Breast epithelium (tissue), 4 donors: Measurements from ENCODE around the gene ALDH5A1. TPM values are rescaled to one million over a fixed set of nuclear protein-coding genes. Genes with fewer than 3 reads are reported as not detected.

Experiments
- DNase-seq, 2 donors: peaks; one replicate each; pipeline ENCODE4 v3.0.0-alpha.2; 2019; ENCODE audit warnings: low spot score in 2 of 2
- H3K27ac ChIP-seq, 2 donors: fragments of 200-600 bp; sonication (generic) in 1 of 2; one replicate each; pipeline ENCODE4 v1.5.1; 2016 to 2019; ENCODE audit warnings: mild to moderate bottlenecking in 1 of 2
- H3K27me3 ChIP-seq, 2 donors: fragments of 200-600 bp; sonication (generic) in 1 of 2; one replicate each; pipeline versions ENCODE4 v1.5.1 to v1.6.0; 2017 to 2019; ENCODE audit warnings: control low read depth in 1 of 2, mild to moderate bottlenecking in 1 of 2
- H3K36me3 ChIP-seq: fragments of 200-600 bp; one replicate; pipeline ENCODE4 v1.5.1; 2019
- H3K4me1 ChIP-seq, 2 donors: fragments of 200-600 bp; sonication (generic); one replicate each; pipeline ENCODE4 v1.5.1; 2016 to 2019; ENCODE audit warnings: control low read depth in 1 of 2
- H3K4me3 ChIP-seq, 3 donors: fragments of 200-600 bp; sonication (generic); 1 replicate in 2 of 3; 2 replicates in 1 of 3; pipeline ENCODE4 v1.5.1; 2016 to 2019; ENCODE audit warnings: mild to moderate bottlenecking in 3 of 3, moderate library complexity in 2 of 3
- H3K9me3 ChIP-seq, 2 donors: fragments of 200-600 bp; sonication (generic) in 1 of 2; one replicate each; pipeline ENCODE4 v1.5.1; 2016 to 2019; ENCODE audit warnings: control low read depth in 1 of 2
- CTCF ChIP-seq, 3 donors: fragments of 450-650 bp; IDR thresholded peaks; one replicate each; pipeline ENCODE4 v1.5.1; 2016 to 2017; ENCODE audit warnings: antibody characterized with exemption in 3 of 3, mild to moderate bottlenecking in 3 of 3, moderate library complexity in 3 of 3
- POLR2A ChIP-seq: fragments of 450-650 bp; IDR thresholded peaks from one replicate; pipeline ENCODE4 v1.6.1; 2016; ENCODE audit warnings: antibody characterized with exemption, mild to moderate bottlenecking, moderate library complexity
- POLR2AphosphoS5 ChIP-seq, 3 donors: sonication (generic); formaldehyde crosslinking; IDR thresholded peaks; one replicate each; pipeline ENCODE4 v1.6.1; 2017; ENCODE audit warnings: antibody characterized with exemption in 3 of 3
- intact Hi-C: fragments of 100-400 bp; cut with DNase I; formaldehyde crosslinking; loops from one replicate; pipeline ENCODE4 v1.15.1; 2023; ENCODE audit warnings: low total_unique reads
- total RNA-seq, 3 donors: library from RNA; depleted of rRNA; stranded (reverse); fragments of >200 nt; gene quantifications; one replicate each; pipeline ENCODE4 v1.1.0, GENCODE V29; 2016

Gene ALDH5A1
- total RNA-seq, 3 donors from 2014 or later: 3.9 to 6.4 (median 6.1) TPM

DNA sequence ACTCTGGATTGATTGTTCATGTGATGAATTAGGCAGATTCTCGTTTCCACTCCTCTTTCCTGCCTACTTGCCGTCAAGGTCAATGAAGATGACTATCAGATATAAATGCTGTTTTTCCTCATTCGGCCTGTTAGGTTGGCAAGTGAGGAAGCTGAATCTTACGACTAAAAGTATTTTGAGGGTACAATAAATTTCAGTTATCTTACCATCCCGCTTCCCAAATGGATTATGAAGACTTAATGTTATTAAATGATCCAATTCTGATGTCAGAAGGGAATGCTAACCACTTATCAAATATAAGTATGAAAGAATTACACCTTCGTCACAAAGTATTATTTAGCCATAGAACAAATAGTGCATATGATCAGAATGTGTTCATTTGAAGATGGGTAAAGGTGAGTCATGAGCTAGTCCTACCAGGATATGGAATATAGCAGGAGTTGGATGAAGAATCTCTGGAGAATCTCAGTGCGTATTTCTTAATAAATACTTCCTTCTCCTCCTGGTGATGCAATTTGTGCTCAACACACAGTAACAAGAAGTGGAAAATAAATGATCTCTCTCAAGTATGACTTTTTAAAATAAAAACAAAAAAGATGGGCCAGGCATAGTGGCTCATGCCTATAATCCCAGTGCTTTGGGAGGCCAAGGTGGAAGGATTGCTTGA is 10.0 kb upstream of the ALDH5A1 start:
- Histone ChIP-seq H3K27me3 (no peaks in the 10 kb centered on the region), H3K4me3 (no peak overlapping the region), H3K9me3 (no peaks in the 10 kb centered on the region), H3K4me1 (no peaks in the 10 kb centered on the region), H3K27ac (no peak overlapping the region), H3K36me3 (no peaks in the 10 kb centered on the region)
- intact Hi-C loops: no loop called here
- no peak for TF ChIP-seq CTCF (IDR thresholded peaks at IDR 0.05)
- TF ChIP-seq POLR2A: no peak
- no peak for TF ChIP-seq POLR2AphosphoS5 (IDR thresholded peaks at IDR 0.05)
- DNase-seq: no peak

DNA sequence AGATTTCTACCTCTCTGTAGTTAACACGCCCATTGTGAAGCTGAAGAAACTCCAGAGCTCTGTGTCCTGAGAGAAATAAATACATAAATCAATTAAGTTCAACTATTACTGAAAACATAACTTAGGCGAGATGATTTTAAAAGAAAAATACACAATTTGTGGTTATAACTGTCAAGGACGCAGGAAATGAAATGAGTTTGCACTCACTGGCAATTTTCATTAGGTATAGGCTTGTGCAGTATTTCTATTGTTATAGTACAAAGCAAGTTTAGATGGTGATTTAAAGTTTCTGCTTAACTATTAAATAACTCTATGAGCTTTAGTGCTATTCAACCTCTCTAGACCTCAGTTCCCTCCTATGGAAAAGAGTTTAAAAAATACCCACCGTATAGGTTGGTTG is 8.7 kb upstream of the ALDH5A1 start:
- H3K9me3 ChIP-seq: no peaks in the 10 kb centered on the region
- no peak overlapping the region for H3K4me3 ChIP-seq
- H3K27me3 ChIP-seq: no peaks in the 10 kb centered on the region
- no peaks in the 10 kb centered on the region for H3K36me3 ChIP-seq
- intact Hi-C loops: no loop called here
- DNase-seq: no peak
- no peak overlapping the region for H3K27ac ChIP-seq
- no peak for TF ChIP-seq CTCF (IDR thresholded peaks at IDR 0.05)
- TF ChIP-seq POLR2A: no peak
- no peaks in the 10 kb centered on the region for H3K4me1 ChIP-seq

DNA sequence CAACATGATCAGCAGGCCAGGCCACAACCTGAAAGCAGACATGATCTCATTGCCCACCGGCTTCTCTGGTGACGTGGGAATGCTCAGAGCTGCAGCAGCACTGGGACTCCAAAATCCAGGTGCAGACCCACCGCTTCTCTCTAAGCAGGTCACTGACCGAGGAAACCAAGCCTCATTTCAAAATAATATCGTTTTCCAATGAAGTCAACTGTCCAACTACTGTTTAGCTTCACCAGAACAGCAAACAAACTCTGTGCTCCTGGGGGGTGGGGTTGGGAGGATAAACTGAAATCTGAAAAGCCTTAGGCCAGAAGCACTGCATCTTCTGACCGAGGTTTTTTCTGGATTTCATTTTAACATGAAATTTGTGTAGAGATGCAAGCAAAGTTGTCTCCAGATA is 5.3 kb upstream of the ALDH5A1 start, which contains the start of gene GPLD1:
Gene GPLD1, minus strand, starts transcription at position 109 of the 400 bp plus-strand sequence. Its CDS starts 67 bp downstream, at position 42.
- intact Hi-C loops: no loop called here
- Histone ChIP-seq H3K36me3 (no peaks in the 10 kb centered on the region), H3K9me3 (no peaks in the 10 kb centered on the region), H3K4me1 (no peaks in the 10 kb centered on the region), H3K4me3 (no peak within 1 kb of the TSS), H3K27ac (no peak within 1 kb of the TSS), H3K27me3 (no peaks in the 10 kb centered on the region)
- no peak for DNase-seq
- TF ChIP-seq CTCF (IDR thresholded peaks at IDR 0.05) (no peak), POLR2A (no peak), POLR2AphosphoS5 (IDR thresholded peaks at IDR 0.05) (no peak)

GRCh38 chr6:24489881-24490280 is 4.9 kb upstream of the ALDH5A1 start:
- no peak for DNase-seq
- no peaks in the 10 kb centered on the region for H3K27me3 ChIP-seq
- no peak overlapping the region for H3K4me3 ChIP-seq
- H3K4me1 ChIP-seq: no peaks in the 10 kb centered on the region
- no peak overlapping the region for H3K27ac ChIP-seq
- intact Hi-C loops: no loop called here
- no peak for TF ChIP-seq POLR2A
- TF ChIP-seq CTCF (IDR thresholded peaks at IDR 0.05): no peak
- TF ChIP-seq POLR2AphosphoS5 (IDR thresholded peaks at IDR 0.05): no peak
- H3K9me3 ChIP-seq: no peaks in the 10 kb centered on the region
- no peaks in the 10 kb centered on the region for H3K36me3 ChIP-seq

- TF ChIP-seq CTCF (IDR thresholded peaks at IDR 0.05): no peak
- TF ChIP-seq POLR2AphosphoS5 (IDR thresholded peaks at IDR 0.05): no peak
- no peak overlapping the region for H3K4me3 ChIP-seq
- H3K27me3 ChIP-seq: no peaks in the 10 kb centered on the region
- H3K4me1 ChIP-seq: no peaks in the 10 kb centered on the region
- H3K9me3 ChIP-seq: no peaks in the 10 kb centered on the region
- no peak overlapping the region for H3K27ac ChIP-seq
- H3K36me3 ChIP-seq: no peaks in the 10 kb centered on the region
- DNase-seq: no peak
- intact Hi-C loops: no loop called here
These were observed 3.8 kb upstream of the ALDH5A1 start for GRCh38 chr6:24490948-24491347.
